ENCODE results near the gene ZNF552.
"Not testable (repeated sequence)": the region's sequence is repeated elsewhere in the genome, so short reads cannot be mapped to it uniquely, and the experiment has no call there.

Gene ZNF552

GRCh38 chr19:57814505-57815246 is at the start of gene ZNF552:
Gene ZNF552, minus strand, starts transcription at chr19:57814913. Its CDS starts 170 bp downstream, at chr19:57814743.
- H3K27me3 ChIP-seq (replicated peaks; ENCODE audit: control insufficient read depth, insufficient read depth, low read length): no peaks in the 10 kb centered on the region
- TF ChIP-seq, protein P1, sequence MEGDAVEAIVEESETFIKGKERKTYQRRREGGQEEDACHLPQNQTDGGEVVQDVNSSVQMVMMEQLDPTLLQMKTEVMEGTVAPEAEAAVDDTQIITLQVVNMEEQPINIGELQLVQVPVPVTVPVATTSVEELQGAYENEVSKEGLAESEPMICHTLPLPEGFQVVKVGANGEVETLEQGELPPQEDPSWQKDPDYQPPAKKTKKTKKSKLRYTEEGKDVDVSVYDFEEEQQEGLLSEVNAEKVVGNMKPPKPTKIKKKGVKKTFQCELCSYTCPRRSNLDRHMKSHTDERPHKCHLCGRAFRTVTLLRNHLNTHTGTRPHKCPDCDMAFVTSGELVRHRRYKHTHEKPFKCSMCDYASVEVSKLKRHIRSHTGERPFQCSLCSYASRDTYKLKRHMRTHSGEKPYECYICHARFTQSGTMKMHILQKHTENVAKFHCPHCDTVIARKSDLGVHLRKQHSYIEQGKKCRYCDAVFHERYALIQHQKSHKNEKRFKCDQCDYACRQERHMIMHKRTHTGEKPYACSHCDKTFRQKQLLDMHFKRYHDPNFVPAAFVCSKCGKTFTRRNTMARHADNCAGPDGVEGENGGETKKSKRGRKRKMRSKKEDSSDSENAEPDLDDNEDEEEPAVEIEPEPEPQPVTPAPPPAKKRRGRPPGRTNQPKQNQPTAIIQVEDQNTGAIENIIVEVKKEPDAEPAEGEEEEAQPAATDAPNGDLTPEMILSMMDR (IDR thresholded peaks at IDR 0.05; ENCODE audit: insufficient read depth, low read length, poor library complexity, severe bottlenecking): no peak
- peak; percentile 76 for DNase-seq (ENCODE audit: extremely low read depth, insufficient read length)

DNA sequence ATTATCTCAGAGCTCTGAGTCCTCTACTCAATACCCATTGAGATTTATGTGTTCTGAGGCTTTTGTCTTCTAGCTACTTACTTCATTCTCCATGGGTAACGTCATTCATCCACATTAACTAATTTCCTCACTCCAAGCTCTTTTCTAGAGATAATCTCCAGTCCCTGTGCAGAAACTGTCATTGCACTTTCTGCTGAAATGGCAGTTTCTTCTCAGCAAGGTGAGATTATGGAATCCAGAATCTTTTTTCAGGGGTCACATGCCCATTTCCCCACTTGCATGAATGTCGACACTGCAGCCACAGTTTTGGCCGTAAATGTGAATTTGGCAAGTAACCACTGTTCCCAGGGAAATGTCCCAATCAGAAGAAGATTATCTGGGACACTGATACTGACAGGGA is 47.6 kb upstream of the ZNF552 start:
- H3K27me3 ChIP-seq (replicated peaks; ENCODE audit: control insufficient read depth, insufficient read depth, low read length); DNase-seq (ENCODE audit: extremely low read depth, insufficient read length); H3K4me3 ChIP-seq (replicated peaks; ENCODE audit: low read depth, low read length): not testable (repeated sequence)
- H3K36me3 ChIP-seq (ENCODE audit: control insufficient read depth, insufficient read depth, low read length): peaks cover 12% of the 10 kb centered on the region

More at GRCh38 chr19:57814505-57815246, at the start of gene ZNF552:
- Histone ChIP-seq H3K4me3 (replicated peaks; ENCODE audit: low read depth, low read length) (peak within 1 kb of the TSS; percentile 91), H3K36me3 (ENCODE audit: control insufficient read depth, insufficient read depth, low read length) (peaks cover 4% of the 10 kb centered on the region)

- not testable (repeated sequence) for H3K36me3 ChIP-seq (ENCODE audit: control insufficient read depth, insufficient read depth, low read length); H3K4me3 ChIP-seq (replicated peaks; ENCODE audit: low read depth, low read length); H3K27me3 ChIP-seq (replicated peaks; ENCODE audit: control insufficient read depth, insufficient read depth, low read length); DNase-seq (ENCODE audit: extremely low read depth, insufficient read length)
Measured at GRCh38 chr19:57854117-57854516, 39.4 kb upstream of the ZNF552 start.

GRCh38 chr19:57851812-57852603 is 37.3 kb upstream of the ZNF552 start:
- not testable (repeated sequence) for H3K36me3 ChIP-seq (ENCODE audit: control insufficient read depth, insufficient read depth, low read length); DNase-seq (ENCODE audit: extremely low read depth, insufficient read length); H3K27me3 ChIP-seq (replicated peaks; ENCODE audit: control insufficient read depth, insufficient read depth, low read length); H3K4me3 ChIP-seq (replicated peaks; ENCODE audit: low read depth, low read length)

- H3K36me3 ChIP-seq (ENCODE audit: control insufficient read depth, insufficient read depth, low read length): peaks cover 1% of the 10 kb centered on the region; the same call in 1 of the 2 replicates
- H3K27me3 ChIP-seq (replicated peaks; ENCODE audit: control insufficient read depth, insufficient read depth, low read length): no peaks in the 10 kb centered on the region
- DNase-seq (ENCODE audit: extremely low read depth, insufficient read length): peak; percentile 28
- H3K4me3 ChIP-seq (replicated peaks; ENCODE audit: low read depth, low read length): peak overlapping the region; percentile 80
- TF ChIP-seq, protein P1 (IDR thresholded peaks at IDR 0.05; ENCODE audit: insufficient read depth, low read length, poor library complexity, severe bottlenecking): no peak
Measured at GRCh38 chr19:57850553-57851017, 35.9 kb upstream of the ZNF552 start.

DNA sequence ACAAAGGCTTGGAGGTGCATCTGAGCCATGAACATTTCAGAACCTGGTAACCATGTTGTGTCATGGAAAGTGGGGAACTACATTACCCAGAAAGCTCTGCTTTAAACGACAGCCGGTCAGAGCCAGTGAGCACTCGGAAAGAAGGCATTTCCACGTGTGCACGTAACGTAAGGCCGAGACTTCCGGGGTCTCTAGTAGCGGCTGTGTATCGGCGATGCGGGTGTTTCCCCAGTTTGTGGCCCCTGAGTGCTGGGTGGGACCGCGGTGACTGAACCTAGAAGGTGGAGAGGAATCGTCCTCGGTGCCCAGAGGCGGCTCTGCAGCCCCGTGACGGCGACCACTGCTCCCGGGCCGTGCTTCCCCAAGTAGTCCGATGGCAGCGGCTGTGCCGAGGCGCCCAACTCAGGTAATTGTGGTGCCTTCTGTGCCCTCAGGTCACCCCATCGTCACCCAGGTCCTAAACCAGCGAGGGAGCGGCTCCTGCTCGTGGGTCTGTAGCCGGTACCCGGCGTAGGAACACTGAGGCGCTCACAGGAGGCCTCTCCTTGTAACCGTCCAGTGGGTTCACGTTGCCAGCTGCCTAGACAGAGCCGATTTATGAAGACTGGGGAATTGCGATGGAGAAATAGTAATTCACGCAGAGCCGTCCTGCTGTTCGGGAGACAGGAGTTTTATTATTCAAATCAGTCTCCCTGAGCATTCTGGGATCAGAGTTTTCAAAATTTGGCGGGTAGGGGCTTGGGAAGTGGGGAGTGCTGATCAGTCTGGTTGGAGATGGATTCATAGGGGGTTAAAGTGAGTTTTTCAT is 35.2 kb upstream of the ZNF552 start, which contains the start of gene ZNF587:
ZNF587 (plus strand) TSS at position 194 of the 808 bp plus-strand sequence; CDS start at position 374, 180 bp downstream.
- H3K36me3 ChIP-seq (ENCODE audit: control insufficient read depth, insufficient read depth, low read length); H3K27me3 ChIP-seq (replicated peaks; ENCODE audit: control insufficient read depth, insufficient read depth, low read length): not testable (repeated sequence)
- peak within 1 kb of the TSS; percentile 80 for H3K4me3 ChIP-seq (replicated peaks; ENCODE audit: low read depth, low read length)
- DNase-seq (ENCODE audit: extremely low read depth, insufficient read length): peak; percentile 76

DNA sequence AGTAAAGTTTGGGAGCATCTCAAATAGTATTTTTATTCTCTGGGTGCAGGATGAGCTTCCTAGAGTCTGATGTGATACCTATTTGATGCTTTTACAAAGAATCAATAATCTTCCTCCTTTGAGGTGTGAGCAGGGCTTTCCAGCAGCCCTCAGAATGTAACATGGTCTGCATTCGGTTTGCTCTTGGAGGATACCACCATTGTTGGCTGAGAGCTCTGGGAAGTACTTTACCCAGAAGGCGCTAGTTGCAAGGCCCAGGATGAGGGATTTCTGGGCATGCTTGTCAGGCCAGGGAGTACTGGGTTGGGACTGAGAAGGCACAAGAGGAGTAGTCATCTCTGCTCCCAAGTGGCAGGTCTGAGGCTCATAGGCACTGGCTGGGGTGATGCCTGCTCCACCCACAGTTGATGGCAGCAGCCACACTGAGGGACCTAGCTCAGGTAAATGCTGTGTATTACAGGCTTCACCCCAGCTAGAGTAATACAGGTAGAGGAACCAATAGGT is 34.5 kb upstream of the ZNF552 start:
- not testable (repeated sequence) for H3K4me3 ChIP-seq (replicated peaks; ENCODE audit: low read depth, low read length); H3K27me3 ChIP-seq (replicated peaks; ENCODE audit: control insufficient read depth, insufficient read depth, low read length); H3K36me3 ChIP-seq (ENCODE audit: control insufficient read depth, insufficient read depth, low read length); DNase-seq (ENCODE audit: extremely low read depth, insufficient read length)

- H3K36me3 ChIP-seq (ENCODE audit: control insufficient read depth, insufficient read depth, low read length): peaks cover 10% of the 10 kb centered on the region
- H3K4me3 ChIP-seq (replicated peaks; ENCODE audit: low read depth, low read length); H3K27me3 ChIP-seq (replicated peaks; ENCODE audit: control insufficient read depth, insufficient read depth, low read length); DNase-seq (ENCODE audit: extremely low read depth, insufficient read length): not testable (repeated sequence)
Measured at GRCh38 chr19:57847164-57847563, 32.5 kb upstream of the ZNF552 start.

Data from GM06990 (cell line).